ENCODE measurements around the gene DGAT2L6.
"Not testable (repeated sequence)": the region's sequence is repeated elsewhere in the genome, so short reads cannot be mapped to it uniquely, and the experiment has no call there.

GRCh38 chrX:70209570-70209969 is 32.3 kb downstream of the DGAT2L6 start:
- TF ChIP-seq, protein P1, sequence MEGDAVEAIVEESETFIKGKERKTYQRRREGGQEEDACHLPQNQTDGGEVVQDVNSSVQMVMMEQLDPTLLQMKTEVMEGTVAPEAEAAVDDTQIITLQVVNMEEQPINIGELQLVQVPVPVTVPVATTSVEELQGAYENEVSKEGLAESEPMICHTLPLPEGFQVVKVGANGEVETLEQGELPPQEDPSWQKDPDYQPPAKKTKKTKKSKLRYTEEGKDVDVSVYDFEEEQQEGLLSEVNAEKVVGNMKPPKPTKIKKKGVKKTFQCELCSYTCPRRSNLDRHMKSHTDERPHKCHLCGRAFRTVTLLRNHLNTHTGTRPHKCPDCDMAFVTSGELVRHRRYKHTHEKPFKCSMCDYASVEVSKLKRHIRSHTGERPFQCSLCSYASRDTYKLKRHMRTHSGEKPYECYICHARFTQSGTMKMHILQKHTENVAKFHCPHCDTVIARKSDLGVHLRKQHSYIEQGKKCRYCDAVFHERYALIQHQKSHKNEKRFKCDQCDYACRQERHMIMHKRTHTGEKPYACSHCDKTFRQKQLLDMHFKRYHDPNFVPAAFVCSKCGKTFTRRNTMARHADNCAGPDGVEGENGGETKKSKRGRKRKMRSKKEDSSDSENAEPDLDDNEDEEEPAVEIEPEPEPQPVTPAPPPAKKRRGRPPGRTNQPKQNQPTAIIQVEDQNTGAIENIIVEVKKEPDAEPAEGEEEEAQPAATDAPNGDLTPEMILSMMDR (IDR thresholded peaks at IDR 0.05), result not testable (repeated sequence)
- not testable (repeated sequence) for TF ChIP-seq POLR2A (IDR thresholded peaks at IDR 0.05)
